ENCODE data around the gene RAB11B. TPM values are rescaled to one million over a fixed set of nuclear protein-coding genes. Genes with fewer than 3 reads are reported as not detected.
A peak's percentile ranks its signal among the peaks of the same experiment; 100 is the strongest.

RAB11B gene
- total and polyA plus RNA-seq, 2 of the 13 experiments (the other 11 are each of a cell fraction or from before 2014, with no cell fraction given): 6.0 to 28.4 TPM

DNA sequence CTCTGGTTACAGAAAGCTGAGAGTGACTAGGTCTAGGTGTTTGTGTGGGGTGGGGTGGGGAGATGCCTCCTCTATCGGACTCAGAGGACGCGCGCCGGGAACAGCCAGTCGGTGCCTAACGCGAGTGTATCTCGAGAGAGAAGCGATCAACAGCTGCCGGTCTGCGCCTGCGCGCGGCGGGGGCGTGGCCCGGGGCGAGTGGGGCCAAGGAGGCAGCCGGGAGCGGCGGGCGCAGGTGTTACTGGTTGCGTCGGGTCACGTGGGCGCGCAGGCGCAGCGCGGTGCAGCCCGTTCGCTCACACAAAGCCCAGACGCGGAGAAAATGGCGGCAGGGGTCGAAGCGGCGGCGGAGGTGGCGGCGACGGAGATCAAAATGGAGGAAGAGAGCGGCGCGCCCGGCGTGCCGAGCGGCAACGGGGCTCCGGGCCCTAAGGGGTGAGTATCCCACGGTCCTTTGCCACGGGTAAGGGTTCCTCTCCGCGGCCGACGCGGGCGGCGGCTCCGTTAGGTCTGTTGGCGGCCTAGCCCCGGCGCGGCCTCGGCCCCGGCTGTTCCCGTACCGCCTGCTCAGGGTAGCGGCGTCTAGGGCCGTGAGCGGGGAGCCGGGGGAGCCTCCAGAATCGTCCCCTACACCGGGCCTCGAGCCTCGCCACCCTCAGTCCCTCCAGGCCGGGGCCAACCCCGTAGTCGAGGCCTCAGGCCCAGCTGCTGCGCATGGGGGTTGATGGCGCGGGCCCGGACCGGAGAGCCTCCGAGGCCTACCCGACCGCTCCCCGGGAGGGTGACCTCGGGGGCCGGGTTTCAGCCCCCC, 54.7 kb downstream of the RAB11B start, which contains the start of gene HNRNPM (continued):
- TF ChIP-seq, protein P1, sequence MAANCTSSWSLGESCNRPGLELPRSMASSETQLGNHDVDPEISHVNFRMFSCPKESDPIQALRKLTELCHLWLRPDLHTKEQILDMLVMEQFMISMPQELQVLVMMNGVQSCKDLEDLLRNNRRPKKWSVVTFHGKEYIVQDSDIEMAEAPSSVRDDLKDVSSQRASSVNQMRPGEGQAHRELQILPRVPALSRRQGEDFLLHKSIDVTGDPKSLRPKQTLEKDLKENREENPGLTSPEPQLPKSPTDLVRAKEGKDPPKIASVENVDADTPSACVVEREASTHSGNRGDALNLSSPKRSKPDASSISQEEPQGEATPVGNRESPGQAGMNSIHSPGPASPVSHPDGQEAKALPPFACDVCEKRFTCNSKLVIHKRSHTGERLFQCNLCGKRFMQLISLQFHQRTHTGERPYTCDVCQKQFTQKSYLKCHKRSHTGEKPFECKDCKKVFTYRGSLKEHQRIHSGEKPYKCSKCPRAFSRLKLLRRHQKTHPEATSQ (CRISPR knock-in tag; IDR thresholded peaks at IDR 0.05; ENCODE audit: borderline replicate concordance): no peak
- no peak for TF ChIP-seq PCBP2 (optimal IDR thresholded peaks at IDR 0.05; ENCODE audit: low read depth, low read length, poor library complexity, severe bottlenecking)
- no peak for TF ChIP-seq NCOA5 (CRISPR knock-in tag; IDR thresholded peaks at IDR 0.05)
- no peak for TF ChIP-seq NCOA1 (CRISPR knock-in tag; IDR thresholded peaks at IDR 0.05)
- TF ChIP-seq, protein P2, sequence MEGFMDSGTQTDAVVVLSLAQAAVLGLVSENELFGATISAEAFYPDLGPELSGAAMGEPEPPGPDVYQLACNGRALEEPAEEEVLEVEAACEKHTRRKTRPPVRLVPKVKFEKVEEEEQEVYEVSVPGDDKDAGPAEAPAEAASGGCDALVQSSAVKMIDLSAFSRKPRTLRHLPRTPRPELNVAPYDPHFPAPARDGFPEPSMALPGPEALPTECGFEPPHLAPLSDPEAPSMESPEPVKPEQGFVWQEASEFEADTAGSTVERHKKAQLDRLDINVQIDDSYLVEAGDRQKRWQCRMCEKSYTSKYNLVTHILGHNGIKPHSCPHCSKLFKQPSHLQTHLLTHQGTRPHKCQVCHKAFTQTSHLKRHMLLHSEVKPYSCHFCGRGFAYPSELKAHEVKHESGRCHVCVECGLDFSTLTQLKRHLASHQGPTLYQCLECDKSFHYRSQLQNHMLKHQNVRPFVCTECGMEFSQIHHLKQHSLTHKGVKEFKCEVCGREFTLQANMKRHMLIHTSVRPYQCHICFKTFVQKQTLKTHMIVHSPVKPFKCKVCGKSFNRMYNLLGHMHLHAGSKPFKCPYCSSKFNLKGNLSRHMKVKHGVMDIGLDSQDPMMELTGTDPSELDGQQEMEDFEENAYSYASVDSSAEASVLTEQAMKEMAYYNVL (CRISPR knock-in tag; IDR thresholded peaks at IDR 0.05; ENCODE audit: borderline replicate concordance): no peak
- peak; percentile 76; the same call in 1 of the 2 replicates for TF ChIP-seq CENPT (CRISPR knock-in tag; IDR thresholded peaks at IDR 0.05; ENCODE audit: low read depth)
- 0 out of 2 replicates have a peak, but pooled peaks have one; percentile 17 for TF ChIP-seq KDM4B (CRISPR knock-in tag; IDR thresholded peaks at IDR 0.05)
- TF ChIP-seq, protein P3, sequence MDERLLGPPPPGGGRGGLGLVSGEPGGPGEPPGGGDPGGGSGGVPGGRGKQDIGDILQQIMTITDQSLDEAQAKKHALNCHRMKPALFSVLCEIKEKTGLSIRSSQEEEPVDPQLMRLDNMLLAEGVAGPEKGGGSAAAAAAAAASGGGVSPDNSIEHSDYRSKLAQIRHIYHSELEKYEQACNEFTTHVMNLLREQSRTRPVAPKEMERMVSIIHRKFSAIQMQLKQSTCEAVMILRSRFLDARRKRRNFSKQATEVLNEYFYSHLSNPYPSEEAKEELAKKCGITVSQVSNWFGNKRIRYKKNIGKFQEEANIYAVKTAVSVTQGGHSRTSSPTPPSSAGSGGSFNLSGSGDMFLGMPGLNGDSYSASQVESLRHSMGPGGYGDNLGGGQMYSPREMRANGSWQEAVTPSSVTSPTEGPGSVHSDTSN (CRISPR knock-in tag; IDR thresholded peaks at IDR 0.05): no peak
- TF ChIP-seq, protein P4, sequence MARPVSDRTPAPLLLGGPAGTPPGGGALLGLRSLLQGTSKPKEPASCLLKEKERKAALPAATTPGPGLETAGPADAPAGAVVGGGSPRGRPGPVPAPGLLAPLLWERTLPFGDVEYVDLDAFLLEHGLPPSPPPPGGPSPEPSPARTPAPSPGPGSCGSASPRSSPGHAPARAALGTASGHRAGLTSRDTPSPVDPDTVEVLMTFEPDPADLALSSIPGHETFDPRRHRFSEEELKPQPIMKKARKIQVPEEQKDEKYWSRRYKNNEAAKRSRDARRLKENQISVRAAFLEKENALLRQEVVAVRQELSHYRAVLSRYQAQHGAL (CRISPR knock-in tag; IDR thresholded peaks at IDR 0.05; ENCODE audit: not compliant biosample characterization): no peak
- no peak for TF ChIP-seq NR2F1 (CRISPR knock-in tag; IDR thresholded peaks at IDR 0.05)
- TF ChIP-seq, protein P5, sequence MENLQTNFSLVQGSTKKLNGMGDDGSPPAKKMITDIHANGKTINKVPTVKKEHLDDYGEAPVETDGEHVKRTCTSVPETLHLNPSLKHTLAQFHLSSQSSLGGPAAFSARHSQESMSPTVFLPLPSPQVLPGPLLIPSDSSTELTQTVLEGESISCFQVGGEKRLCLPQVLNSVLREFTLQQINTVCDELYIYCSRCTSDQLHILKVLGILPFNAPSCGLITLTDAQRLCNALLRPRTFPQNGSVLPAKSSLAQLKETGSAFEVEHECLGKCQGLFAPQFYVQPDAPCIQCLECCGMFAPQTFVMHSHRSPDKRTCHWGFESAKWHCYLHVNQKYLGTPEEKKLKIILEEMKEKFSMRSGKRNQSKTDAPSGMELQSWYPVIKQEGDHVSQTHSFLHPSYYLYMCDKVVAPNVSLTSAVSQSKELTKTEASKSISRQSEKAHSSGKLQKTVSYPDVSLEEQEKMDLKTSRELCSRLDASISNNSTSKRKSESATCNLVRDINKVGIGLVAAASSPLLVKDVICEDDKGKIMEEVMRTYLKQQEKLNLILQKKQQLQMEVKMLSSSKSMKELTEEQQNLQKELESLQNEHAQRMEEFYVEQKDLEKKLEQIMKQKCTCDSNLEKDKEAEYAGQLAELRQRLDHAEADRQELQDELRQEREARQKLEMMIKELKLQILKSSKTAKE (CRISPR knock-in tag; IDR thresholded peaks at IDR 0.05; ENCODE audit: borderline replicate concordance): no peak
- no peak for TF ChIP-seq SYNCRIP (IDR thresholded peaks at IDR 0.05; ENCODE audit: insufficient read depth, low read depth, low read length)
- TF ChIP-seq, protein P6, sequence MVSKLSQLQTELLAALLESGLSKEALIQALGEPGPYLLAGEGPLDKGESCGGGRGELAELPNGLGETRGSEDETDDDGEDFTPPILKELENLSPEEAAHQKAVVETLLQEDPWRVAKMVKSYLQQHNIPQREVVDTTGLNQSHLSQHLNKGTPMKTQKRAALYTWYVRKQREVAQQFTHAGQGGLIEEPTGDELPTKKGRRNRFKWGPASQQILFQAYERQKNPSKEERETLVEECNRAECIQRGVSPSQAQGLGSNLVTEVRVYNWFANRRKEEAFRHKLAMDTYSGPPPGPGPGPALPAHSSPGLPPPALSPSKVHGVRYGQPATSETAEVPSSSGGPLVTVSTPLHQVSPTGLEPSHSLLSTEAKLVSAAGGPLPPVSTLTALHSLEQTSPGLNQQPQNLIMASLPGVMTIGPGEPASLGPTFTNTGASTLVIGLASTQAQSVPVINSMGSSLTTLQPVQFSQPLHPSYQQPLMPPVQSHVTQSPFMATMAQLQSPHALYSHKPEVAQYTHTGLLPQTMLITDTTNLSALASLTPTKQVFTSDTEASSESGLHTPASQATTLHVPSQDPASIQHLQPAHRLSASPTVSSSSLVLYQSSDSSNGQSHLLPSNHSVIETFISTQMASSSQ (IDR thresholded peaks at IDR 0.05; ENCODE audit: low read depth): no peak
- TF ChIP-seq, protein P6 (CRISPR knock-in tag; IDR thresholded peaks at IDR 0.05; ENCODE audit: borderline replicate concordance): no peak
- no peak for TF ChIP-seq ZNF562 (CRISPR knock-in tag; IDR thresholded peaks at IDR 0.05; ENCODE audit: borderline replicate concordance)
- no peak; the same call in 1 of the 2 replicates for TF ChIP-seq KDM3A (CRISPR knock-in tag; IDR thresholded peaks at IDR 0.05; ENCODE audit: low read depth)
